H1 (cell line): Measurements from ENCODE around the gene NAV2. TPM values are rescaled to one million over a fixed set of nuclear protein-coding genes. Genes with fewer than 3 reads are reported as not detected.

Experiments used
- PHF8 ChIP-seq: fragments of 200-600 bp; sonication (generic); conservative IDR thresholded peaks from 2 replicates; pipeline ENCODE4 v1.7.1; 2012; ENCODE audit warnings: low read depth, mild to moderate bottlenecking, inconsistent platforms, low read length, moderate library complexity
- RBBP5 ChIP-seq: IDR thresholded peaks from 2 replicates; pipeline ENCODE4 v1.7.1; 2012; ENCODE audit warnings: low read depth, mild to moderate bottlenecking, inconsistent platforms, low read length, moderate library complexity, borderline replicate concordance
- TEAD4 ChIP-seq: IDR thresholded peaks from 2 replicates; pipeline ENCODE4 v1.6.1; 2012; ENCODE audit warnings: low read depth, low read length, inconsistent platforms, mixed read lengths
- polyA plus RNA-seq, 7 experiments: library from polyadenylated mRNA; depleted of rRNA in 3 of 7; stranded (reverse) in 5 of 7; unstranded in 2 of 7; fragments of >200 nt in 5 of 7; fragments of 200-250 nt in 2 of 7; gene quantifications; 1 replicate in 5 of 7; 2 replicates in 1 of 7; 4 replicates in 1 of 7; pipeline versions ENCODE4 v1.2.1 to v1.2.3, GENCODE V29; 2011 to 2013; ENCODE audit warnings: missing spikeins in 2 of 7, mixed read lengths in 2 of 7
- total RNA-seq: library from RNA; stranded (reverse); fragmentation: NEBNext Ultra II Directional; extraction: Animal tissue kit (Norgen Biotek cat#: 25700); gene quantifications from 2 replicates; pipeline ENCODE4 v1.2.1, GENCODE V29; 2021

NAV2 gene
- total and polyA plus RNA-seq, 2 of the 8 experiments (the other 6 are each of a cell fraction or from before 2014, with no cell fraction given), result 35.6 to 73.6 TPM

- TF ChIP-seq TEAD4, result no peak
- TF ChIP-seq PHF8, result no peak
- no peak for TF ChIP-seq RBBP5
These were observed 209.5 kb downstream of the NAV2 start (continued) for GRCh38 chr11:19921976-19922688.
